ENCODE data around the gene DUSP12.

Gene DUSP12

GRCh38 chr1:161805399-161806197 lies 56.0 kb downstream of the DUSP12 start:
- DNase-seq, result no peak
- intact Hi-C loops (cut with DNase I), result no loop called here

Data from posterior cingulate gyrus (tissue), 11 donors.